GM19238 (cell line): ENCODE measurements around the gene XRCC3.

Source experiments
- DNase-seq: peaks from one replicate; pipeline ENCODE4 v3.0.0; 2011; ENCODE audit warnings: low spot score; ENCODE audit not compliant: insufficient read length

XRCC3 gene

DNA sequence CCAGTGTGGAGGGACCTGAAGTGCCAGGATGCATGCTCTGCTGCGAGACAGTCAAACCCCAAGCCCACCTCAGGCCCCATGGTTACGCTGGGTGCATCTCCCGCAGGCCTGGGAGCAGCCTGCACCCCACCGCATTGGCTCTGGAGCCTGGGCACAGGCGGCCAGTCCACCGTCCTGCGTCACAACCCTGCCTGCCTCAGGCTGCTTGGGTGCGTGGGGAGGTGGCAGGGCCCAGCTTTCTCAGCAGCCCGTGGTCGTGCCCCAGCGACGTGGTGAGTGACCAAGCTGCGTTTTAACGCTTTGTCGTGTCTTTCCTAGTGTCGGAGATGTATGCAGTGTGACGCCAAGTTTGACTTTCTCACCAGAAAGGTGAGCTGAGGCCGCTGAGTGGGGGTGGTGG lies 11.2 kb upstream of the XRCC3 start:
- no peak for DNase-seq

GRCh38 chr14:103725739-103726395 lies 10.6 kb upstream of the XRCC3 start:
- DNase-seq = no peak

- no peak for DNase-seq
Measured at GRCh38 chr14:103725001-103725682, 9.9 kb upstream of the XRCC3 start.

- DNase-seq = no peak
Measured at GRCh38 chr14:103724116-103724515, 8.9 kb upstream of the XRCC3 start.

DNA sequence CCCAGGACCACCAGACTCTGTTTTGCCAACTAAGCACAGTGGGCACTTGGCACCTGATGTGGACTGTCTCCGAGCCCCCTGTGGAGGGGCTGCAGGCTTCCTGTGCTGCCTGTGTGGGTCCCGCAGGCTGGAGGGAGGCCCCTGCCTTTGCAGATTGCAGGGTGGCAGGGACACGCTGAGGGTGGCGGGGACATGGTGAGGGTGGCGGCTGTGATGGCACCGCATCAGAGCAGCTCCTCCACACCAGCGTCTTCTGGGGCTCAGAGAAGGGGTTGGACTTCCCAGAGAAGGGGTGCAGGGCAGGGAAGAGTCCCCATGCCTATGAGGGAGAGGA lies 8.5 kb upstream of the XRCC3 start:
- no peak for DNase-seq

DNA sequence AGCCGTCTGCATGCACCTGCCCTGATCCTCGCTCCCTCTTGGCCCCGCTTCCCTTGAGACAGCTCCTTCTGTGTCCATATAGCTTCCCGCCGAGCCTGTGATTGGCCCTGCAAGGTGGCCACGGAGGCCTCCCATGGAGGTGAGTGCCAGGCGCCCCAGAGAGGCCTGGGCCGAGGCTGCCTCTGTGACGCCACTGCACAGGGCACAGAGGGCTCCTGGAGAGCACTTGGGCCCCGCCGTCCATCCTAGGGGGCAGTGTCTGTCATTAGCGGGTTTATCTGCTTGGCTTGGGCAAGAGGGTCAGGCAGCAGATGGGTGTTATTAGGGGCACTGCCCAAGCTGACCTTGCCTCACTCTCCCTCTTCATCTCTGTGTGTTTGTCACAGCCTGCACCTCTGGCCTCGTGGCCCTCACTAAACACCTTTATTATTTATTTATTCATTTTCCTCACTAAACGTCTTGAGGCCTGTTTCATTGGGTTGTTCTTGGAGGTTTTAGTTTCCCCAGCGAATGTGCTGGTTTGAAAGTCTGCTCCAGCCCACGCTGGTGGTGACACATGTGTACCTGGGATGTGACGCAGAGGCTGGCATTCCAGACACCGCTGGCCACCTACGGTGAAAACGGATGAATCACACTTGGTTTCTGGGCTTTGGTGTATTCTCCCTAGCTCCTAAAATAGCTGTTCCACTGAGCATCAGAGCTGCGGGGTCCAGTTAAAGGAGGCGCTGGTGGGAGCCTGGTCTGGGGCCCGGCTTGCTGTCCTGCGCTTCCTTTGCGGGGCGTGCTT lies 6.3 kb upstream of the XRCC3 start:
- DNase-seq = no peak

GRCh38 chr14:103719751-103720150 lies 4.5 kb upstream of the XRCC3 start:
- no peak for DNase-seq

GRCh38 chr14:103718572-103718971 lies 3.3 kb upstream of the XRCC3 start:
- DNase-seq = no peak

DNA sequence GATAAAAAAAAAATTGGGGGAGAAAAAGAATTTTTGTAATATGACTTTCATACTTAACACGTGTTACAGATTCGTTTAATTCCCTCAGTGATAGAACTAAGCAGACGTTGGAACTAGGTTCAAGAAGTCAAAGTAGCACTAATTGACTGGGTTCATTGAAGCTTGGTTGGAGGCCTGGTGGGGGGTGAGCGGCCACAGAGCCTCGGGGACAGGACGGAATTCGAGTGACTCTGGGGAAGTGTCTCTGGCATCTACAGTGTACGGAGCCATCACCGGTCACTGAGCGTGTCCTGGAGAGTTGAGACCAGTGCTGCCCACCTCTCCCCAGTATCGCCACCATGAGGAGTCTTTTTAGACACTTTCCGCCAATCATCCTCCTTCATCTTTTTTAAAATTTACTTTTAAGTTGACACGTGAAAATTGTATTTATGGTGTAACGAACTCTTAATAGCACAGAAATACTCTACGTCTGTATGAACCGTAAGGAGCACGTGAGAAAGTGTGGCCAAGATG lies 1.7 kb upstream of the XRCC3 start:
- DNase-seq = no peak

DNA sequence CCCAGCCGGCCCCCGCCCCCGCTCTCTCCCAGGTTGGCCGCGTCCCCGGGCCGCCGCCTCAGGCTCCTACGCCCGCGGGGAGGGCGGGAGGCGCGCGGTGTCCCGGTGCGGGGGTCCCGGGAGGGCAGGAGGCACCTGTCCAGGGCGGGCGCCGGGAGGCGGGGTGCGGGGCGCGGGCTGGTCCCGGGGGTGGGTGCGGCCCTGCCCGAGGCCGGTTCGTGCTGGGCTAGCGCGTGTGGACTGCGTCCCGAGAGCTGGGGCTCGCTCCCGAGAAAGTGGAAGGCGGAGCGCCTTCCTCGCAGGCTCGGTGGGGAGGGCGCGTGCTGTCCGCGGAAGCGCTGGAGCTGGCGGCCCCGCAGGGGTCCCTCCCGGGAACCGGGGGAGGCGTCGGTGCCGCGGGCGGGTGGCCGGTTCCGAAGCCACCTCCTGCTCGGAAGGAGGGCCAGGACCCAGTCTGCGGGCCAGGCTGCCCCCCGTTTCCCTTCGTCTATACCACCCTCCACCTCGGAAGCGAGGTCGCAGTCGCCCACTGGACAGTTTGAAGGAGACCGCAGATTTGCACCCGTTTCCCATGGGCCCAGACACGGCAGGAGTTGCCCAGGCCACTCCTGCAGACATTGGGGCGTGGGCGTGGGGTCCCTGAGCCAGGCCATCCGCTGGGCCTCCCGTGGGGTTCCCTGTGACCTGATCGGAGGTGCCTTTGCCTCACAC lies 995 bp upstream of the XRCC3 start:
- peak; percentile 51 for DNase-seq

- DNase-seq = no peak
Measured at GRCh38 chr14:103714063-103714724, 1.1 kb downstream of the XRCC3 start.

- no peak for DNase-seq
Measured at GRCh38 chr14:103713304-103714062, 1.8 kb downstream of the XRCC3 start.

DNA sequence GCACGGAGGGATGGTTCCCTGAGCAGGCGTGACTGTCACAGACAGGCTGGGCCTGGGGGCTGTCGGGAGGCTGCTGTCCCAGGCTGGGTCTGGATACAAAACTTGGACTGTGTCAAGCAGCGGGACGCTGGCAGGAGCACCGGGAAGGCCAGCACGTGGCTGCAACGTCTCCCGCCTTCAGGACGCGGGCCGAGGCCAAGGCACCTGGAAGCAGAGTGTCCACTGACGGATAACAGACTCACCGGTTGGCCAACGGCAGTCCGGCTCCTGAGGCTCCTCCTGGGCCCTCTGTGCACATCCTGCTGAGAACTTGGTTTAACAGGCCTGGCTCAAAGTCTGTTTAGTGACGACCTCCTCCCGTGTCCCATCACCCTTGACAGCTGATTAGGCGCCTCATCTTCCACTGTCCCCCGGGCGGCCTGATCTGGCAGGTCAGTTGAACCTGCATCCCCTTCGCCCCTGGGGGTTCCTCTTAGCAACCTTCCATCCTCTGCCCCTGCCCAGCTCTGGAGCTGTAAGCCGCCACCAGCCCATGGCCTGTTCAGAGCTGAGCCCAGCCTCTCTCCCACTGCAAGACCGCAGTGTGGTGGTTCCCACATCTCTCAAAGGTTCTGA lies 2.5 kb downstream of the XRCC3 start:
- DNase-seq = no peak

DNA sequence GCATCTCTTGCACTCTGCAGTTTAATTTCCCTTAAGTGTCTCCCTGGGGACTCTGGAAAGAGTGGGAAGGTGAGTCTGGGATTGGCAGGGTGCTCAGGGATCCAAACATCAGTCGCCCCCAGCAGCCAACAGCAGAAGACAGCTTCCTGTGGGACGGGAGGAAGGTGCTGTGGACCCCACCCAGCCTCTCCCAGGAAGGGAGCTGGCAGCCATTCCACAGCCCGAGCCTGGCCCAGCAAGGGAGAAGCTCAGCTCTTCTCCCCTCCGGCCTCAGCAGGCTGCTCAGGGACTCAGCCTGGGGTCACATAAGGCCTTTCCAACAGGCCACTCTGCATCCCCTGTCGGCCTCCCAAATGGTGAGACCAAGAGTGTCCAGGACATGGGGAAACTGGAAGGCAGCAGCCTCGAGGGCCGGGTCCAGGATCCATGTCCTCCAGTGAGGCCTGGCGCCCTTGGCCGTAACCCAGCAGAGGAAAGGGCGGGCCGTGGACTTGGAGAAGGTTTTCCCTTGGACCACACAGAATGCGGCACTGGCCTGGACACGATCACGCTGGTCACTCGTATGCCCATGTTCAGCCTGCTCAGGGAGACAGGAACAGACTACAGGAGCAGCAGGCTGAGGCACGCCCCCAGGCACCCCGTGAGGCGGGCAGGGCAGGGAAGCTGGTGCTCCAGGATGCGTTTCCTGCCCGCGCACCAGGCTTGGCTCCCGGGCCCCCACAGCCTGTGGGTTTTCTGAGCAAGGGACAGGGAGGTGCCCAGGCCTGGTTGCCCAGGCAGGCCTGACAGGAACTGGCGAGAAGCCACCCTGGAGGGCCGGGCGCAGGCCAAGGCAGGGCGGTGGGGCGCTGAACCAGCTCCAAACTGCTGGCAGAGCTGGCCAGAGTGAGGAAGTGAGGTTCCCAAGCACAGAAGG lies 3.5 kb downstream of the XRCC3 start:
- DNase-seq = no peak

DNA sequence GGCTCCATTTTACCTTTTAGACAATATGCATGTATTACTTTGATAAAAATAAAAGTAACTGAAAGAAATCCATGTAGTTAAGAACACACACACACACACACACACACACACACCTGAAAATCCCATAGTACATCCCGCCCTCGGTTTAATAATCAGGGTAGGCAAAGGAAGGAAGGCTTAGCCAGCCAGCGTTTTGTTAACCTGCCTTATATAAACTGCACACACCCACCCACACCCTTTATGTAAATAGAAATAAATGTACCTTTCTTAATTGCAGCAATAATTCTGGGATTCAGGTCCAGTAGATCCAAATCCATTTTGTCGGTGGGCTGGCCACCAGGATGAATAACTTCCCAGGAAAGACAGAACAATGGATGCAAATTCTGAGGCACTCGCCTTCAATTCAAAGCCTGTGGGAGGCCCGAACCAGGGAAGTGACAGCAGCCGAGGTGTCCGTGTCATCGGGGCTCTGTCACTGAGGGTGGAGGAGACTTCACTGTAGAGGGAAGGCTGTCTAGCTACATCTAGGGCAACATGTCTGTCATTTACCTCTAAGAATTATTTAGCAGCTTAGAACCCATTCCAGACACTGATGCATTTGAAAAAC lies 4.4 kb downstream of the XRCC3 start:
- DNase-seq = no peak

DNA sequence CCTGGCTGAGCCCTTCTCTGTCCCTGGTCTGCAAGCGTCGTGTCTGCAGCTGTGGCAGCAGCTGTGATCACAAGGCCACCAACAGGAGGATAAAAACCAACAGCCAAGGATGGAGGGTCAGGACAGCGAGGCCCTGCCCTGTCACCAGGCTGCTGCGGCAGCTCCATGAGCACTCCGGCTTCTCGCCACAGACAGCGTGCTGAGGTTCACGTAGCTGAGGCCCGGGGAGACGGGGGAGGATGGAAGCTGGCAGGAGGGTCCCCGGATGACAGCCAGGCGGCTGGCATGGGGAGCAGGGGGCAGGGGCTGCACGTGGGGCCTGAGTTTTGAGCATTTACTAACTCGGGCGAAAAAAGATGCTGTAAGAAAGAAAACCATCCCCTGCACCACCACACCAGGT lies 5.4 kb downstream of the XRCC3 start:
- DNase-seq = no peak

DNA sequence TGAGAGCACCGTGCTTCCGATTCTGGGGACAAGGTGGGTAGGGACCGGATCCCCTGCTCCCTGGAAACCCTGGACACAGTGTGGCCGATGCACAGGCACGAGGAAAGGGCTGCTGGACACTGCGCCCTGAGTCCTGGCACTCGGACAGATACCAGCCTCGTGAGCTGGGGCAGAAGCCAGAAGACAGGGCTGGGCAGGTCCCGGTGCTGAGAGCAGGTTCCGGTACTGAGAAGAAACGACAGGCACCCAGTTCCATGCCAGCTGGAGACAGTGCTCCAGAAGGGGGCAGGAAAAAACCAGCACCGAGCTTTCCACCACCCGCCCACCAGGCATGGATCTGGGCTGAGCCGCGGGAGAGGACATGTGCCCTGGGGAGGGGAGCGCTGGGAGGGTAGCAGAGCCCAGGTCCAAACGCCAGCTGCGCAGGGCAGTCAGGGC lies 6.5 kb downstream of the XRCC3 start:
- no peak for DNase-seq
